HG03060 (cell line): ENCODE measurements around the gene CCDC47.
A peak's percentile ranks its signal among the peaks of the same experiment; 100 is the strongest.

Source experiments
- ATAC-seq: cut with Tn5 transposase; IDR thresholded peaks from one replicate; pipeline ENCODE4 v1.9.1; 2021; ENCODE audit warnings: low read depth, moderate number of reproducible peaks; ENCODE audit not compliant: unreplicated experiment

Gene CCDC47

GRCh38 chr17:63786117-63786516, 12.7 kb upstream of the CCDC47 start:
- ATAC-seq: no peak

GRCh38 chr17:63785556-63785955, 12.2 kb upstream of the CCDC47 start:
- ATAC-seq: no peak

- no peak for ATAC-seq
These were observed 10.1 kb upstream of the CCDC47 start for GRCh38 chr17:63783522-63783921.

GRCh38 chr17:63780928-63781327, 7.5 kb upstream of the CCDC47 start:
- no peak for ATAC-seq

GRCh38 chr17:63780507-63780906, 7.1 kb upstream of the CCDC47 start:
- ATAC-seq: no peak

GRCh38 chr17:63775420-63775819, 2.0 kb upstream of the CCDC47 start:
- ATAC-seq: no peak

GRCh38 chr17:63774969-63775265, 1.5 kb upstream of the CCDC47 start:
- no peak for ATAC-seq

- no peak for ATAC-seq
These were observed 958 bp upstream of the CCDC47 start, which contains the start of gene DDX42 for GRCh38 chr17:63774141-63774968. Gene DDX42 (plus strand): TSS chr17:63774170. CDS start chr17:63787050, 12,880 bp downstream.

- ATAC-seq: no peak
These were observed 561 bp downstream of the CCDC47 start for GRCh38 chr17:63772801-63773271.

- no peak for ATAC-seq
These were observed 5.0 kb downstream of the CCDC47 start for GRCh38 chr17:63768433-63768832.

- ATAC-seq: no peak
These were observed 6.6 kb downstream of the CCDC47 start for GRCh38 chr17:63766754-63767153.

- ATAC-seq: no peak
These were observed 8.7 kb downstream of the CCDC47 start for GRCh38 chr17:63764716-63765115.

- no peak for ATAC-seq
These were observed 11.0 kb downstream of the CCDC47 start for GRCh38 chr17:63762161-63763078.

GRCh38 chr17:63760771-63761539, 12.4 kb downstream of the CCDC47 start:
- ATAC-seq: no peak

- ATAC-seq: no peak
These were observed 15.0 kb downstream of the CCDC47 start for GRCh38 chr17:63758428-63758827.

GRCh38 chr17:63754046-63754445, 19.4 kb downstream of the CCDC47 start:
- no peak for ATAC-seq

GRCh38 chr17:63753215-63753614, 20.2 kb downstream of the CCDC47 start:
- ATAC-seq: no peak

GRCh38 chr17:63752707-63753106, 20.7 kb downstream of the CCDC47 start:
- no peak for ATAC-seq

GRCh38 chr17:63751806-63752205, 21.6 kb downstream of the CCDC47 start:
- no peak for ATAC-seq

GRCh38 chr17:63741408-63742173, 31.8 kb downstream of the CCDC47 start, which contains the start of gene STRADA:
Gene STRADA (minus strand): TSS chr17:63741799. CDS start chr17:63728369, 13,430 bp downstream.
- ATAC-seq: peak; percentile 79
